Thoracic aorta (tissue), 2 donors: Measurements from ENCODE around the gene EFHC1. TPM values are rescaled to one million over a fixed set of nuclear protein-coding genes. Genes with fewer than 3 reads are reported as not detected.

Source experiments
- ATAC-seq: fragments of 150-250 bp; one replicate; pipeline ENCODE4 v1.8.0; 2017; ENCODE audit warnings: low read depth; ENCODE audit not compliant: insufficient number of reproducible peaks, low FRiP score
- DNase-seq: peaks from one replicate; pipeline ENCODE4 v3.0.0-alpha.2; 2020; ENCODE audit warnings: low spot score
- H3K27ac ChIP-seq, 2 donors: fragments of 200-600 bp; sonication (generic); 1 replicate in 1 of 2; 2 replicates in 1 of 2; pipeline ENCODE4 v1.5.1; 2016; ENCODE audit warnings: mild to moderate bottlenecking in 2 of 2, moderate library complexity in 2 of 2
- H3K27me3 ChIP-seq: fragments of 200-600 bp; sonication (generic); replicated peaks from 2 replicates; pipeline ENCODE4 v1.6.0; 2016; ENCODE audit warnings: mild to moderate bottlenecking; ENCODE audit not compliant: insufficient read depth
- H3K36me3 ChIP-seq: fragments of 200-600 bp; sonication (generic); one replicate; pipeline ENCODE4 v1.5.1; 2016
- H3K4me1 ChIP-seq, 2 donors: fragments of 200-600 bp; sonication (generic); 1 replicate in 1 of 2; 2 replicates in 1 of 2; pipeline versions ENCODE4 v1.5.1 to v1.6.0; 2016; ENCODE audit warnings: low read depth in 2 of 2, mild to moderate bottlenecking in 1 of 2; ENCODE audit not compliant: control insufficient read depth in 1 of 2
- H3K4me3 ChIP-seq: fragments of 200-600 bp; sonication (generic); 2 replicates; pipeline ENCODE4 v1.5.1; 2016; ENCODE audit warnings: mild to moderate bottlenecking
- H3K9me3 ChIP-seq: fragments of 200-600 bp; sonication (generic); 2 replicates; pipeline ENCODE4 v1.5.1; 2016
- CTCF ChIP-seq: fragments of 200-600 bp; sonication (generic); IDR thresholded peaks from one replicate; pipeline ENCODE4 v1.5.1; 2019; ENCODE audit warnings: antibody characterized with exemption
- total RNA-seq, 2 donors: library from RNA; depleted of rRNA; stranded (reverse); fragments of >200 nt; gene quantifications; one replicate each; pipeline versions ENCODE4 v1.1.0 to v1.2.3, GENCODE V29; 2016

Gene EFHC1
- total RNA-seq, 2 donors from 2014 or later: 13.5 to 14.9 TPM

GRCh38 chr6:52493669-52494068, 73.5 kb downstream of the EFHC1 start:
- no peak for DNase-seq

GRCh38 chr6:52494298-52495072, 74.3 kb downstream of the EFHC1 start:
- DNase-seq (no peak), ATAC-seq (no peak)
- no peak for TF ChIP-seq CTCF
- H3K4me1 ChIP-seq: peaks cover 19 to 25% of the 10 kb centered on the region in 2 donors
- no peak overlapping the region for H3K4me3 ChIP-seq
- no peaks in the 10 kb centered on the region for H3K27me3 ChIP-seq
- no peak overlapping the region for H3K27ac ChIP-seq
- no peaks in the 10 kb centered on the region for H3K9me3 ChIP-seq
- H3K36me3 ChIP-seq: no peaks in the 10 kb centered on the region

More at GRCh38 chr6:52493669-52494068, 73.5 kb downstream of the EFHC1 start:
- TF ChIP-seq CTCF: no peak
- Histone ChIP-seq H3K4me3 (no peak overlapping the region), H3K27me3 (no peaks in the 10 kb centered on the region), H3K27ac (no peak overlapping the region), H3K9me3 (no peaks in the 10 kb centered on the region), H3K4me1 (peaks cover 11 to 17% of the 10 kb centered on the region in 2 donors), H3K36me3 (no peaks in the 10 kb centered on the region)
- ATAC-seq: no peak

- no peak for TF ChIP-seq CTCF
- H3K36me3 ChIP-seq: no peaks in the 10 kb centered on the region
- peaks cover 26 to 40% of the 10 kb centered on the region in 2 donors for H3K4me1 ChIP-seq
- DNase-seq: no peak
- H3K9me3 ChIP-seq: no peaks in the 10 kb centered on the region
- no peak overlapping the region for H3K4me3 ChIP-seq
- no peaks in the 10 kb centered on the region for H3K27me3 ChIP-seq
- no peak for ATAC-seq
- H3K27ac ChIP-seq: no peak overlapping the region
These were observed 75.8 kb downstream of the EFHC1 start for GRCh38 chr6:52495922-52496321.

GRCh38 chr6:52496631-52497030, 76.5 kb downstream of the EFHC1 start:
- no peak overlapping the region for H3K27ac ChIP-seq
- ATAC-seq: no peak
- H3K4me1 ChIP-seq: peaks cover 26 to 41% of the 10 kb centered on the region in 2 donors
- no peaks in the 10 kb centered on the region for H3K36me3 ChIP-seq
- H3K9me3 ChIP-seq: no peaks in the 10 kb centered on the region
- H3K27me3 ChIP-seq: no peaks in the 10 kb centered on the region
- DNase-seq: no peak
- no peak for TF ChIP-seq CTCF
- no peak overlapping the region for H3K4me3 ChIP-seq

GRCh38 chr6:52497652-52498408, 77.7 kb downstream of the EFHC1 start:
- no peaks in the 10 kb centered on the region for H3K27me3 ChIP-seq
- ATAC-seq (no peak), DNase-seq (no peak)
- no peaks in the 10 kb centered on the region for H3K9me3 ChIP-seq
- peaks cover 12% of the 10 kb centered on the region for H3K36me3 ChIP-seq
- H3K4me1 ChIP-seq: peaks cover 26 to 41% of the 10 kb centered on the region in 2 donors
- no peak overlapping the region for H3K4me3 ChIP-seq
- no peak for TF ChIP-seq CTCF
- H3K27ac ChIP-seq: peak overlapping the region; percentile 74 to 83
